Tibial nerve (tissue), 4 donors: ENCODE measurements around the gene NQO2. TPM values are rescaled to one million over a fixed set of nuclear protein-coding genes. Genes with fewer than 3 reads are reported as not detected.

Experiments
- DNase-seq, 2 donors: peaks; one replicate each; pipeline ENCODE4 v3.0.0-alpha.2; 2019; ENCODE audit warnings: low spot score in 2 of 2
- H3K27ac ChIP-seq, 4 donors: fragments of 200-600 bp; sonication (generic) in 3 of 4; one replicate each; pipeline ENCODE4 v1.5.1; 2017 to 2019; ENCODE audit warnings: mild to moderate bottlenecking in 1 of 4
- H3K27me3 ChIP-seq, 2 donors: fragments of 200-600 bp; sonication (generic) in 1 of 2; one replicate each; pipeline versions ENCODE4 v1.5.1 to v1.6.0; 2017 to 2019
- H3K36me3 ChIP-seq, 3 donors: fragments of 200-600 bp; sonication (generic); one replicate each; pipeline ENCODE4 v1.5.1; 2018 to 2019
- H3K4me1 ChIP-seq, 4 donors: fragments of 200-600 bp; sonication (generic) in 3 of 4; one replicate each; pipeline ENCODE4 v1.5.1; 2017 to 2019
- H3K4me3 ChIP-seq, 4 donors: fragments of 200-600 bp; sonication (generic) in 3 of 4; one replicate each; pipeline ENCODE4 v1.5.1; 2017 to 2019; ENCODE audit warnings: mild to moderate bottlenecking in 1 of 4, moderate library complexity in 1 of 4
- H3K9me3 ChIP-seq, 4 donors: fragments of 200-600 bp; sonication (generic) in 3 of 4; one replicate each; pipeline ENCODE4 v1.5.1; 2017 to 2019
- EP300 ChIP-seq, 2 donors: sonication (generic); formaldehyde crosslinking; IDR thresholded peaks; one replicate each; pipeline ENCODE4 v1.6.1; 2017; ENCODE audit warnings: antibody characterized with exemption in 2 of 2, mild to moderate bottlenecking in 1 of 2
- POLR2A ChIP-seq, 2 donors: fragments of 450-650 bp; IDR thresholded peaks; one replicate each; pipeline ENCODE4 v1.6.1; 2017; ENCODE audit warnings: antibody characterized with exemption in 2 of 2, mild to moderate bottlenecking in 2 of 2, moderate library complexity in 2 of 2
- WGBS, 2 donors: methylation state at CpG; one replicate each; pipeline ENCODE4 v1.1.5; 2018; 5-methylcytosine and 5-hydroxymethylcytosine counted together
- total RNA-seq, 4 donors: library from RNA; depleted of rRNA; stranded (reverse); fragments of >200 nt; gene quantifications; one replicate each; pipeline ENCODE4 v1.1.0, GENCODE V29; 2016
- TF ChIP-seq, protein P1 (sequence below), 5 experiments: fragments of 200-600 bp in 3 of 5; fragments of 450-650 bp in 2 of 5; sonication (generic) in 3 of 5; IDR thresholded peaks; one replicate each; pipeline ENCODE4 v1.5.1; 2016 to 2019; ENCODE audit warnings: antibody characterized with exemption in 5 of 5, mild to moderate bottlenecking in 3 of 5, moderate library complexity in 2 of 5

Gene NQO2
- total RNA-seq, 4 donors from 2014 or later: 18.8 to 33.6 (median 25.8) TPM

DNA sequence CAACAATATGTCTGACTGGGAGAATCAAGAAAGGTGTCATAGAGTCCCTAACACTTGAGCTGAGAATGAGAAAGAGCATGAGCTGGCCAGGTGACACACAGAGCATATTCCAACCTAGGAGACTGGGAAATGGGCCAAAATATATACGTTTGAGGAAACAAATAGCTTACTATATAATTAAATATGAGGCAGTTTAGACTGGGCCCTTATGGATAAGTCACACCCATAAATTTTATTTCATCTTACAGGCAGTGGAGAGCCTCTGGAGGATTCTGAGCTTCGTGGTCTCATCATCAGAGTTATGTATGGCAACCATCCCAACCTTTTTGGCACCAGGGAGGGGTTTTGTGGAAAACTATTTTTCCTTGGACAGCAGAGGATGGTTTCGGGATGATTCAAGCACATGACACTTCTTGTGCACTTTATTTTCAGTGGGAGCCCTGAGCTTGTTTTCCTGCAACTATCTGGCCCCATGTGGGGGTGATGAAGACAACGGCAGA, 12.9 kb upstream of the NQO2 start:
- Histone ChIP-seq H3K4me3 (no peak overlapping the region), H3K27ac (peak overlapping the region in 3 of 4 donors; percentile 42 to 95 (median 94)), H3K4me1 (peaks cover 0 to 49% (median 25%) of the 10 kb centered on the region in 4 donors), H3K9me3 (no peaks in the 10 kb centered on the region), H3K27me3 (no peaks in the 10 kb centered on the region), H3K36me3 (no peaks in the 10 kb centered on the region)
- DNase-seq: no peak
- TF ChIP-seq, protein P1, sequence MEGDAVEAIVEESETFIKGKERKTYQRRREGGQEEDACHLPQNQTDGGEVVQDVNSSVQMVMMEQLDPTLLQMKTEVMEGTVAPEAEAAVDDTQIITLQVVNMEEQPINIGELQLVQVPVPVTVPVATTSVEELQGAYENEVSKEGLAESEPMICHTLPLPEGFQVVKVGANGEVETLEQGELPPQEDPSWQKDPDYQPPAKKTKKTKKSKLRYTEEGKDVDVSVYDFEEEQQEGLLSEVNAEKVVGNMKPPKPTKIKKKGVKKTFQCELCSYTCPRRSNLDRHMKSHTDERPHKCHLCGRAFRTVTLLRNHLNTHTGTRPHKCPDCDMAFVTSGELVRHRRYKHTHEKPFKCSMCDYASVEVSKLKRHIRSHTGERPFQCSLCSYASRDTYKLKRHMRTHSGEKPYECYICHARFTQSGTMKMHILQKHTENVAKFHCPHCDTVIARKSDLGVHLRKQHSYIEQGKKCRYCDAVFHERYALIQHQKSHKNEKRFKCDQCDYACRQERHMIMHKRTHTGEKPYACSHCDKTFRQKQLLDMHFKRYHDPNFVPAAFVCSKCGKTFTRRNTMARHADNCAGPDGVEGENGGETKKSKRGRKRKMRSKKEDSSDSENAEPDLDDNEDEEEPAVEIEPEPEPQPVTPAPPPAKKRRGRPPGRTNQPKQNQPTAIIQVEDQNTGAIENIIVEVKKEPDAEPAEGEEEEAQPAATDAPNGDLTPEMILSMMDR (IDR thresholded peaks at IDR 0.05): no peak
- TF ChIP-seq EP300 (IDR thresholded peaks at IDR 0.05) (peak in 1 of 2 donors; percentile 20), POLR2A (IDR thresholded peaks at IDR 0.05) (no peak)
- 43 to 47% methylated on average over 4 of the region's 4 CpGs for WGBS, 2 donors

DNA sequence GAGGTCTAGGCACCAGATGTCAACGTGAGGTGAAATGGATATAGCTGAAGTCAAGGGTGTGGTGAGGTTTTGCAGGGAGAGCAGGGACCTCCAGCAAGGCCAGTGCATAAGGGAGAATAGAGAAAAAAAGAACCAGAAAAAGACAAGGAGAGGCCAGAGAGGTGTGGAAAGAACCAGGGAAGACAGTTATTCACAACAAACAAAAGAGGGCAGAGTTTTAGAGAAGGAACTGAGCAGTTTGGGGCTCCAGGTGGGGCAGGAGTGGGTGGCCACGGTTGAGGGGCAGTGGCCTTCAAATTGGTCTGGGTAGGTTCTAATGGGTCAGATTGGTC, 11.6 kb upstream of the NQO2 start:
- Histone ChIP-seq H3K4me3 (peak overlapping the region; percentile 75 to 90 (median 78)), H3K9me3 (no peaks in the 10 kb centered on the region), H3K27me3 (no peaks in the 10 kb centered on the region), H3K27ac (peak overlapping the region; percentile 91 to 95 (median 94)), H3K36me3 (no peaks in the 10 kb centered on the region), H3K4me1 (peaks cover 0 to 38% (median 17%) of the 10 kb centered on the region in 4 donors)
- 14 to 20% methylated on average over 2 of the region's 2 CpGs for WGBS, 2 donors
- no peak for DNase-seq
- TF ChIP-seq EP300 (IDR thresholded peaks at IDR 0.05) (no peak), POLR2A (IDR thresholded peaks at IDR 0.05) (no peak)
- TF ChIP-seq, protein P1 (IDR thresholded peaks at IDR 0.05): no peak

DNA sequence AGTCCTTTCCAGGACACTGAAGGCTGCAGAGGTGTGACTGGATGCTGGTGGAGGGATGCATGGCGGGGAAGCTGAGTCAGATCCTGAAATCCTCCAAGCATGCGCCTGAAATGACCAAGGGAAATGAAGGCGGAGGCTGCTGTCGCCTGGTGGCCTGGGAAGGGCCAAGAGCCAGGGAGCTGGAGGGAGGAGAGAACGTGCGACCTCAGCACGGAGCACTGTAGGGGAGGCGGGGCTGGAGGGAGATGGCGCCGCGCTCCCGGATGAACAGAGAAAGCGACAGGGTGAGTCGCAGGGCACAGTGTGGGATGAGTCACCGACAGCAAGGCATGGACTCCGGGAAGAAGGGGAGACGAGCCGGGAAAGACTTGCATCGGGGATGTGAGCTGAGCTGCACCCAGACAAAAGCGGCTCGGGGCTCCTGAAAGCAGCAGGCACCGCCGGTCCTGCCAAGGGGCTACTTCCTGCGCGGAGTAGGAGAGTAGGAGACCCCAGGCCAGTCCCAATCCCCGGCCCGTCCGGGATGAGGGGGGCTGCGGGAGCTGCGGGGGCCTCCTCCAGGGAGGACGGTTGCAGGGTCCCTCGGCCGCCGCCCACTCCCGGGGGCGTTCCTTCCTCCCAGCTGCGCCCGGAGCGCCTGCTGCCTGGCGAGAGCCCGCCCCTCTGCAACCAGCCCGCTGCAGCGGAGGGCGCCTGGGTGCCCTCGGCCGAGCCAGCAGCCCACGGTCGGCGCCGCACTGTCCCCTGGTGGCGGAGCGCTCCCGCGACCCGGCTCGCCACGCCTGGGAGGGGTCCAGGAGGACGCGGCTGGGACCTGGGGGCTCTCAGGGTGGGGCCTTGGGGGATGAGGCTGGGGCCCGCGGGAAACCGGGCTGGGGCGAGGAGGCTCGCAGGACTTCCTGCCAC, 11.0 kb upstream of the NQO2 start:
- peak overlapping the region; percentile 91 to 95 (median 94) for H3K27ac ChIP-seq
- TF ChIP-seq, protein P1 (IDR thresholded peaks at IDR 0.05): peak; percentile 90 to 95 (median 91)
- TF ChIP-seq EP300 (IDR thresholded peaks at IDR 0.05) (peak in 1 of 2 donors; percentile 81), POLR2A (IDR thresholded peaks at IDR 0.05) (peak; percentile 42 to 54)
- 0 to 1% methylated on average over 42 to 45 of the region's 64 CpGs for WGBS, 2 donors

DNA sequence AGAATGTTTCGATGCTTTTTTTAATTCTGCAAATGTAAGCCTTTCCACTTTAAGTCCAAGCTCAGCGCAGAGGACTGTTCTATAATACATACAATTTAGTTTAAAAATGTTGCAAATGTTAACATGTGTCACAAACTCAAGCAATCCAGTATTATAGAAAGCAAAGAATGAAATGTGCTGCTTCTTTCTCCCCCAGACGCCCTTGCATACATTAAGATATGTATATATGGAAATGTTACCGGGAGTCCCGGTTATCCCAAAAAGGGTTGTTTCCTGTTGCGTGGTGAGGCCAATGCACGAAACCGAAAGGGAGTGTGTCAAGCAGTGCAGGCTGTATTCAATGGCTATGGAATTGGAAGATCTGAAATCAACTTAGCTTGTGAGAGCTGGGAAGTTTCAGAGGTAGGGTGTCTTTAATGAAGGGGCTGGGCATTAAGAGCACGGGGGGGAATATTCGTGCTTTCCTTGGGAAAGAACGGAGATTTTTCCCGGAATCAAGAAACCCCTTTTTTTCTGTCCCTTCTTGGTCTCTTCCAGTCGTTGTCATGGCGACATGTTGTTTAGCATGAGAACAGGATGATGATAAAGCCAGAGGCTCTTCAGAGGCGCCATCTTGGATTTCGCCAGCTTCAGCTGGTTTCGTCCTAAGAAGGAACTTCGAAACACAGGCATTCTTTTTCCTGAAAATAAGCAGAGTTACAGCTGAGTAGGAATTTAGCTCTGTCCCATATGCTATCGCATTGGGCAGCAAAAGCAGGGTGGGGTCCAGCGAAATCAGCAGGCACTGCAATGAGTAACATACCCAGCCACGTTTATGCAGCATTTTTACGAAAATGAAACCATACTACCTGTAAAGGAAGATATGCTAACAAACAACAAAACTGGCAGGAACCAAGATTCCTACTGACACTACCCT, 10.1 kb upstream of the NQO2 start:
- DNase-seq: peak; percentile 72 to 73
- Histone ChIP-seq H3K36me3 (no peaks in the 10 kb centered on the region), H3K4me3 (peak overlapping the region; percentile 75 to 90 (median 78)), H3K9me3 (no peaks in the 10 kb centered on the region), H3K4me1 (peaks cover 0 to 36% (median 17%) of the 10 kb centered on the region in 4 donors), H3K27ac (peak overlapping the region; percentile 91 to 95 (median 94)), H3K27me3 (no peaks in the 10 kb centered on the region)
- peak; percentile 76 to 95 for TF ChIP-seq EP300 (IDR thresholded peaks at IDR 0.05)
- TF ChIP-seq POLR2A (IDR thresholded peaks at IDR 0.05): peak; percentile 66 to 77
- TF ChIP-seq, protein P1 (IDR thresholded peaks at IDR 0.05): peak in 2 of 5 experiments; percentile 4 to 19
- WGBS, 2 donors: 0 to 1% methylated on average over 22 of the region's 22 CpGs

More for the DNA sequence above, 11.0 kb upstream of the NQO2 start:
- Histone ChIP-seq H3K4me3 (peak overlapping the region; percentile 75 to 90 (median 78)), H3K27me3 (no peaks in the 10 kb centered on the region), H3K36me3 (no peaks in the 10 kb centered on the region), H3K9me3 (no peaks in the 10 kb centered on the region), H3K4me1 (peaks cover 0 to 36% (median 17%) of the 10 kb centered on the region in 4 donors)
- peak; percentile 80 to 81 for DNase-seq
